HCT116 (cell line): Measurements from ENCODE around the gene ATP8A2. TPM values are rescaled to one million over a fixed set of nuclear protein-coding genes. Genes with fewer than 3 reads are reported as not detected.

Source experiments
- ATAC-seq: fragments of 200-7000 bp; cut with Tn5 transposase; 2 replicates; pipeline ENCODE4 v1.9.1; 2020; ENCODE audit warnings: mild to moderate bottlenecking, moderate library complexity
- BruUV-seq: library from RNA; stranded (reverse); fragments of 400-500 nt; replicated peaks from 2 replicates; lab custom pipeline; 2021; lab: Mats Ljungman, UMichigan
- CTCF ChIA-PET: fragments of 300-600 bp; sonication (Branson Sonifier 250); formaldehyde crosslinking; loops from one replicate; lab custom pipeline; 2021; ENCODE audit warnings: antibody characterized with exemption; lab: Charles Lee
- POLR2A ChIA-PET: fragments of 300-600, 350-600 bp; sonication (Branson Sonifier 250); formaldehyde crosslinking; loops from one replicate; lab custom pipeline; 2021; ENCODE audit warnings: antibody characterized with exemption; lab: Charles Lee
- RAD21 ChIA-PET, 2 experiments: fragments of 300-600 bp; sonication (Branson Sonifier 250); formaldehyde crosslinking; loops; one replicate each; lab custom pipeline; 2023; ENCODE audit warnings: low total read pairs in 2 of 2; ENCODE audit not compliant: uncharacterized antibody in 2 of 2, unreplicated experiment in 2 of 2, low non-redundant PET in 1 of 2; lab: Charles Lee
- DNase-seq: peaks from one replicate; pipeline ENCODE4 v3.0.0-alpha.2; 2010; ENCODE audit warnings: low read depth, low spot score
- H2AFZ ChIP-seq: fragments of 200-600 bp; shearing (Covaris generic), sonication (generic); 2 replicates; pipeline ENCODE4 v1.6.1; 2017; ENCODE audit warnings: low read depth, mixed run types, mixed read lengths, antibody characterized with exemption, low read length; ENCODE audit not compliant: poor library complexity, severe bottlenecking
- H3K27ac ChIP-seq: 2 replicates; pipeline ENCODE4 v1.5.1; 2012; ENCODE audit warnings: low read depth, low read length
- H3K27me3 ChIP-seq: fragments of 200-600 bp; sonication (generic); 2 replicates; pipeline ENCODE4 v1.6.1; 2016; ENCODE audit warnings: mixed run types, low read length, mixed read lengths; ENCODE audit not compliant: insufficient read depth
- H3K36me3 ChIP-seq, 2 experiments: fragments of 200-500 bp in 1 of 2; fragments of 200-600 bp in 1 of 2; sonication (Bioruptor generic) in 1 of 2; sonication (generic) in 1 of 2; 2 replicates each; pipeline versions ENCODE4 v1.5.1 to v1.6.1; 2014 to 2016; ENCODE audit warnings: low read length in 2 of 2, inconsistent platforms in 1 of 2, mixed read lengths in 1 of 2, mixed run types in 1 of 2; ENCODE audit not compliant: insufficient read depth in 2 of 2, control insufficient read depth in 1 of 2
- H3K4me1 ChIP-seq, 2 experiments: fragments of 200-600 bp in 1 of 2; sonication (generic) in 1 of 2; 2 replicates each; pipeline versions ENCODE4 v1.5.1 to v1.6.1; 2012 to 2017; ENCODE audit warnings: low read length in 2 of 2, inconsistent platforms in 1 of 2, mild to moderate bottlenecking in 1 of 2, mixed read lengths in 1 of 2, mixed run types in 1 of 2, moderate library complexity in 1 of 2; ENCODE audit not compliant: insufficient read depth in 2 of 2, control insufficient read depth in 1 of 2
- H3K4me2 ChIP-seq: fragments of 200-600 bp; sonication (generic); 2 replicates; pipeline ENCODE4 v1.6.1; 2017; ENCODE audit warnings: mixed run types, low read length, mixed read lengths
- H3K4me3 ChIP-seq, 2 experiments: fragments of 200-600 bp in 1 of 2; sonication (generic) in 1 of 2; replicated peaks in 1 of 2; 2 replicates each; pipeline ENCODE4 v1.5.1; 2011 to 2016; ENCODE audit warnings: low read length in 2 of 2, control low read depth in 1 of 2, low read depth in 1 of 2, mild to moderate bottlenecking in 1 of 2, mixed read lengths in 1 of 2, mixed run types in 1 of 2
- H3K79me2 ChIP-seq: fragments of 200-600 bp; sonication (generic); 2 replicates; pipeline ENCODE4 v1.6.1; 2017; ENCODE audit warnings: mild to moderate bottlenecking, mixed run types, low read length, moderate library complexity, mixed read lengths; ENCODE audit not compliant: insufficient read depth
- H3K9ac ChIP-seq: fragments of 200-600 bp; sonication (generic); 2 replicates; pipeline ENCODE4 v1.6.1; 2016; ENCODE audit warnings: low read length, mixed read lengths
- H3K9me2 ChIP-seq: fragments of 200-600 bp; sonication (generic), shearing (Covaris generic); 2 replicates; pipeline ENCODE4 v1.6.1; 2017; ENCODE audit warnings: mixed run types, mild to moderate bottlenecking, moderate library complexity; ENCODE audit not compliant: insufficient read depth
- H3K9me3 ChIP-seq, 2 experiments: fragments of 200-500 bp in 1 of 2; fragments of 200-600 bp in 1 of 2; sonication (Bioruptor generic) in 1 of 2; sonication (generic) in 1 of 2; 2 replicates each; pipeline ENCODE4 v1.6.1; 2014 to 2017; ENCODE audit warnings: low read length in 2 of 2, mixed read lengths in 2 of 2, inconsistent platforms in 1 of 2, low read depth in 1 of 2, mild to moderate bottlenecking in 1 of 2, mixed run types in 1 of 2, moderate library complexity in 1 of 2; ENCODE audit not compliant: control insufficient read depth in 1 of 2, insufficient read depth in 1 of 2
- H4K20me1 ChIP-seq: fragments of 200-600 bp; sonication (generic), shearing (Covaris generic); 2 replicates; pipeline ENCODE4 v1.6.1; 2017; ENCODE audit warnings: mixed run types, mild to moderate bottlenecking, moderate library complexity; ENCODE audit not compliant: insufficient read depth
- CBX3 ChIP-seq: IDR thresholded peaks from 2 replicates; pipeline ENCODE4 v1.6.1; 2012; ENCODE audit warnings: low read depth
- EGR1 ChIP-seq: IDR thresholded peaks from 2 replicates; pipeline ENCODE4 v1.6.1; 2012; ENCODE audit warnings: low read depth
- EZH2 ChIP-seq: fragments of 200-600 bp; sonication (generic); IDR thresholded peaks from 2 replicates; pipeline ENCODE4 v1.6.1; 2017; ENCODE audit warnings: antibody characterized with exemption, mixed run types
- FOSL1 ChIP-seq: IDR thresholded peaks from 2 replicates; pipeline ENCODE4 v1.6.1; 2012; ENCODE audit warnings: low read depth
- JUND ChIP-seq: IDR thresholded peaks from 2 replicates; pipeline ENCODE4 v1.6.1; 2012
- POLR2AphosphoS5 ChIP-seq: IDR thresholded peaks from 2 replicates; pipeline ENCODE4 v1.6.1; 2011; ENCODE audit warnings: mild to moderate bottlenecking, low read depth, low read length, moderate library complexity
- RAD21 ChIP-seq: IDR thresholded peaks from 2 replicates; pipeline ENCODE4 v1.6.1; 2012; ENCODE audit warnings: low read depth, mild to moderate bottlenecking
- REST ChIP-seq: IDR thresholded peaks from 2 replicates; pipeline ENCODE4 v1.6.1; 2012; ENCODE audit warnings: low read depth
- SIN3A ChIP-seq: IDR thresholded peaks from 2 replicates; pipeline ENCODE4 v1.6.1; 2012; ENCODE audit warnings: low read depth
- SP1 ChIP-seq: IDR thresholded peaks from 2 replicates; pipeline ENCODE4 v1.6.1; 2012; ENCODE audit warnings: low read depth
- YY1 ChIP-seq: IDR thresholded peaks from 2 replicates; pipeline ENCODE4 v1.6.1; 2011; ENCODE audit warnings: low read length, low read depth, moderate library complexity, mild to moderate bottlenecking; ENCODE audit not compliant: insufficient replicate concordance; ENCODE audit errors: extremely low read depth
- ZNF274 ChIP-seq: fragments of 200-500 bp; sonication (Bioruptor generic); IDR thresholded peaks from 2 replicates; pipeline ENCODE4 v1.6.1; 2014; ENCODE audit warnings: mild to moderate bottlenecking, low read depth, low read length, inconsistent platforms
- intact Hi-C: fragments of 100-400 bp; cut with micrococcal nuclease; formaldehyde crosslinking; loops from 2 replicates; pipeline ENCODE4 v1.10.0; 2022
- total RNA-seq: library from RNA; stranded (reverse); gene quantifications from one replicate; pipeline ENCODE4 v1.2.1, GENCODE V29; 2021; ENCODE audit not compliant: unreplicated experiment

ATP8A2 gene
- total RNA-seq, 1 experiment from 2014 or later: not detected

- Histone ChIP-seq H3K9ac (no peak overlapping the region), H4K20me1 (no peaks in the 10 kb centered on the region), H3K27ac (no peak overlapping the region), H2AFZ (no peak overlapping the region), H3K4me3 (no peak overlapping the region), H3K79me2 (no peaks in the 10 kb centered on the region), H3K9me3 (no peaks in the 10 kb centered on the region), H3K36me3 (no peaks in the 10 kb centered on the region), H3K27me3 (peaks cover 20% of the 10 kb centered on the region), H3K9me2 (no peaks in the 10 kb centered on the region), H3K4me1 (no peaks in the 10 kb centered on the region), H3K4me2 (no peak overlapping the region)
- CTCF ChIA-PET: no interaction called here
- POLR2A ChIA-PET: no interaction called here
- DNase-seq (no peak), ATAC-seq (no peak)
- BruUV-seq: no TSS peak
- RAD21 ChIA-PET: no interaction called here
- no peak for TF ChIP-seq CBX3
- intact Hi-C loops: no loop called here
Observed at GRCh38 chr13:25715760-25716159, 344.0 kb downstream of the ATP8A2 start.

- H3K4me2 ChIP-seq: no peak overlapping the region
- ATAC-seq (no peak), DNase-seq (no peak)
- no peaks in the 10 kb centered on the region for H3K36me3 ChIP-seq
- no TSS peak for BruUV-seq
- no peak overlapping the region for H3K27ac ChIP-seq
- no peaks in the 10 kb centered on the region for H3K9me3 ChIP-seq
- no peaks in the 10 kb centered on the region for H3K9me2 ChIP-seq
- intact Hi-C loops: no loop called here
- H3K4me3 ChIP-seq: no peak overlapping the region
- no peaks in the 10 kb centered on the region for H4K20me1 ChIP-seq
- CTCF ChIA-PET: no interaction called here
- POLR2A ChIA-PET: no interaction called here
- H3K9ac ChIP-seq: no peak overlapping the region
- TF ChIP-seq JUND (no peak), EGR1 (no peak)
- RAD21 ChIA-PET: no interaction called here
- no peaks in the 10 kb centered on the region for H3K79me2 ChIP-seq
- H3K27me3 ChIP-seq: peaks cover 10% of the 10 kb centered on the region
- no peaks in the 10 kb centered on the region for H3K4me1 ChIP-seq
- H2AFZ ChIP-seq: no peak overlapping the region
Observed at GRCh38 chr13:25717666-25718197, 346.0 kb downstream of the ATP8A2 start.

- no peak for ATAC-seq
- no peaks in the 10 kb centered on the region for H3K9me3 ChIP-seq
- no peak overlapping the region for H3K4me3 ChIP-seq
- intact Hi-C loops: no loop called here
- H4K20me1 ChIP-seq: no peaks in the 10 kb centered on the region
- no peaks in the 10 kb centered on the region; the same call in none of the 2 replicates for H3K27me3 ChIP-seq
- H3K4me1 ChIP-seq: no peaks in the 10 kb centered on the region
- no peak overlapping the region for H2AFZ ChIP-seq
- no peaks in the 10 kb centered on the region for H3K79me2 ChIP-seq
- no peak overlapping the region for H3K4me2 ChIP-seq
- H3K9me2 ChIP-seq: no peaks in the 10 kb centered on the region
- ChIA-PET RAD21 (no interaction called here), CTCF (no interaction called here), POLR2A (no interaction called here)
- no peak for TF ChIP-seq REST
- TF ChIP-seq FOSL1: no peak
- no peak for TF ChIP-seq SIN3A
- TF ChIP-seq POLR2AphosphoS5: no peak
- TF ChIP-seq ZNF274: no peak
- no peak for TF ChIP-seq YY1
- no peak for TF ChIP-seq EZH2
- TF ChIP-seq CBX3: no peak
- no peak for TF ChIP-seq SP1
- TF ChIP-seq JUND: no peak
- TF ChIP-seq RAD21: no peak
- no TSS peak for BruUV-seq
- no peak overlapping the region for H3K9ac ChIP-seq
- H3K27ac ChIP-seq: no peak overlapping the region
- H3K36me3 ChIP-seq: no peaks in the 10 kb centered on the region
- DNase-seq: no peak
Observed at GRCh38 chr13:25719666-25720065, 347.9 kb downstream of the ATP8A2 start.
